Breast epithelium (tissue), 4 donors: ENCODE data around the gene BCL10. TPM values are rescaled to one million over a fixed set of nuclear protein-coding genes. Genes with fewer than 3 reads are reported as not detected.

Source experiments
- DNase-seq, 2 donors: peaks; one replicate each; pipeline ENCODE4 v3.0.0-alpha.2; 2019; ENCODE audit warnings: low spot score in 2 of 2
- H3K27ac ChIP-seq, 2 donors: fragments of 200-600 bp; sonication (generic) in 1 of 2; one replicate each; pipeline ENCODE4 v1.5.1; 2016 to 2019; ENCODE audit warnings: mild to moderate bottlenecking in 1 of 2
- H3K27me3 ChIP-seq, 2 donors: fragments of 200-600 bp; sonication (generic) in 1 of 2; one replicate each; pipeline versions ENCODE4 v1.5.1 to v1.6.0; 2017 to 2019; ENCODE audit warnings: control low read depth in 1 of 2, mild to moderate bottlenecking in 1 of 2
- H3K36me3 ChIP-seq: fragments of 200-600 bp; one replicate; pipeline ENCODE4 v1.5.1; 2019
- H3K4me1 ChIP-seq, 2 donors: fragments of 200-600 bp; sonication (generic); one replicate each; pipeline ENCODE4 v1.5.1; 2016 to 2019; ENCODE audit warnings: control low read depth in 1 of 2
- H3K4me3 ChIP-seq, 3 donors: fragments of 200-600 bp; sonication (generic); 1 replicate in 2 of 3; 2 replicates in 1 of 3; pipeline ENCODE4 v1.5.1; 2016 to 2019; ENCODE audit warnings: mild to moderate bottlenecking in 3 of 3, moderate library complexity in 2 of 3
- H3K9me3 ChIP-seq, 2 donors: fragments of 200-600 bp; sonication (generic) in 1 of 2; one replicate each; pipeline ENCODE4 v1.5.1; 2016 to 2019; ENCODE audit warnings: control low read depth in 1 of 2
- POLR2A ChIP-seq: fragments of 450-650 bp; IDR thresholded peaks from one replicate; pipeline ENCODE4 v1.6.1; 2016; ENCODE audit warnings: antibody characterized with exemption, mild to moderate bottlenecking, moderate library complexity
- POLR2AphosphoS5 ChIP-seq, 3 donors: sonication (generic); formaldehyde crosslinking; IDR thresholded peaks; one replicate each; pipeline ENCODE4 v1.6.1; 2017; ENCODE audit warnings: antibody characterized with exemption in 3 of 3
- intact Hi-C: fragments of 100-400 bp; cut with DNase I; formaldehyde crosslinking; loops from one replicate; pipeline ENCODE4 v1.15.1; 2023; ENCODE audit warnings: low total_unique reads
- total RNA-seq, 3 donors: library from RNA; depleted of rRNA; stranded (reverse); fragments of >200 nt; gene quantifications; one replicate each; pipeline ENCODE4 v1.1.0, GENCODE V29; 2016
- TF ChIP-seq, protein P1 (sequence below), 3 donors: fragments of 450-650 bp; IDR thresholded peaks; one replicate each; pipeline ENCODE4 v1.5.1; 2016 to 2017; ENCODE audit warnings: antibody characterized with exemption in 3 of 3, mild to moderate bottlenecking in 3 of 3, moderate library complexity in 3 of 3

BCL10 gene
- total RNA-seq = 10 to 100 TPM; 16.5 to 23.6 (median 17.7) TPM

DNA sequence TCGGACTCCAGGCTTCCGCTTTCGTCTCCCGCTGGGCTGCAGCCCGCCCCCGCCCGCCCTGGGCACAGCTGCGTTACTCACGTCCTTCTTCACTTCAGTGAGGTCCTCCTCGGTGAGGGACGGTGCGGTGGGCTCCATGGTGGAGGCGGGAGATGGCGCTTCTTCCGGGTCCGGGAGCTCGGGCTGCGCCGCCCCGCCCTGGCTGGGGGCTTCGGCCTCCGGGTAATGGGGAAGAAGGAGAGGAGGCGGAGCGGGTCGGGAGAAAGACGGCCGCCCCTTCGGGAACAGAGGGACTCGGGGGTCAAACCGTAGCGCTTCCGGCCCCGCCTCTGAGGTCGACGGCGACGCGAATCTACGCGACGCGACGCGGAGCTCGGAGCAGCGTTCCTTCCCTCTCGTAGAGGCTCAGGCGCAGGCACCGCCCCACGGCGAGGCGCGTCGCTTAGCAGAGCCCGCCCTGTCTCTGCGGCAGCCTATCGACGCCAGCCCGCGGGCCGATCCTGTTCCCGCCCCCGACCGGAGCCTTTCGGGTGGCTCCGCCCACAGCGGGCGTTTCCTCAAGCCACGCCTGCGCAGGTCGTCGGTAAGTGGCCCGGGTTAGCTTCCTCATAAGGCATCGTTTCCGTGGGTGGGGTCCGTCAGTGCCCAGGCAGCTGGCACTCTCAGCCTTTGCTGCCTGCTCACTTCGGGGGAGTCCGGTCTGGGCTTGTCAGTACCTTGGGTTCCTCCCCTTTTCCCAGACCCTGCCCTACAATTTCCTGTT is at the start of gene BCL10:
BCL10 (minus strand) TSS at position 418 of the 763 bp plus-strand sequence; CDS start at position 138, 280 bp downstream.
- Histone ChIP-seq H3K4me1 (peaks cover 0 to 9% of the 10 kb centered on the region in 2 donors), H3K27me3 (no peaks in the 10 kb centered on the region), H3K4me3 (peak within 1 kb of the TSS; percentile 86 to 90 (median 88)), H3K27ac (peak within 1 kb of the TSS; percentile 97), H3K36me3 (no peaks in the 10 kb centered on the region), H3K9me3 (no peaks in the 10 kb centered on the region)
- intact Hi-C loops = no loop called here
- TF ChIP-seq, protein P1, sequence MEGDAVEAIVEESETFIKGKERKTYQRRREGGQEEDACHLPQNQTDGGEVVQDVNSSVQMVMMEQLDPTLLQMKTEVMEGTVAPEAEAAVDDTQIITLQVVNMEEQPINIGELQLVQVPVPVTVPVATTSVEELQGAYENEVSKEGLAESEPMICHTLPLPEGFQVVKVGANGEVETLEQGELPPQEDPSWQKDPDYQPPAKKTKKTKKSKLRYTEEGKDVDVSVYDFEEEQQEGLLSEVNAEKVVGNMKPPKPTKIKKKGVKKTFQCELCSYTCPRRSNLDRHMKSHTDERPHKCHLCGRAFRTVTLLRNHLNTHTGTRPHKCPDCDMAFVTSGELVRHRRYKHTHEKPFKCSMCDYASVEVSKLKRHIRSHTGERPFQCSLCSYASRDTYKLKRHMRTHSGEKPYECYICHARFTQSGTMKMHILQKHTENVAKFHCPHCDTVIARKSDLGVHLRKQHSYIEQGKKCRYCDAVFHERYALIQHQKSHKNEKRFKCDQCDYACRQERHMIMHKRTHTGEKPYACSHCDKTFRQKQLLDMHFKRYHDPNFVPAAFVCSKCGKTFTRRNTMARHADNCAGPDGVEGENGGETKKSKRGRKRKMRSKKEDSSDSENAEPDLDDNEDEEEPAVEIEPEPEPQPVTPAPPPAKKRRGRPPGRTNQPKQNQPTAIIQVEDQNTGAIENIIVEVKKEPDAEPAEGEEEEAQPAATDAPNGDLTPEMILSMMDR (IDR thresholded peaks at IDR 0.05) = no peak
- TF ChIP-seq POLR2AphosphoS5 (IDR thresholded peaks at IDR 0.05) = peak; percentile 74 to 95 (median 85)
- TF ChIP-seq POLR2A = peak; percentile 76
- peak; percentile 98 for DNase-seq

DNA sequence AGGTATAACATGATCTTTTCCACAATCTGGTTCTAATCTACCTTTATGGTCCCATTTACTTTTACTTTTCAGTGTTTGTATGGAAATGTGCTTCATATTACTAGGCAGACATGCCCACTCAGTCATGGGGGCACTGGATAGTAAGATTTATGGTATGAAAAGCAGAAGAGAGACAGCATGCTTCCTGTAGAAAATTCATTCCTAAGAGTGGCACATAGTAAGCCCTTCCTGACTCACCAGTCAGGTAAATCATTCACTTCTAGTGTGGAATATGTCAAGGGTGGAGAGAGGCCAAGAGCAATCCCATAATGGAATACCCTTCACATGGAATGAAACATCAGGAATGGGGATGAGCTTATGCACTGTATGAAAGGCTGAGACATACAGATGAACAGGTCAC is 49.5 kb upstream of the BCL10 start:
- no peaks in the 10 kb centered on the region for H3K4me1 ChIP-seq
- H3K9me3 ChIP-seq = no peaks in the 10 kb centered on the region
- no peaks in the 10 kb centered on the region for H3K27me3 ChIP-seq
- intact Hi-C loops = no loop called here
- no peak for DNase-seq
- H3K27ac ChIP-seq = no peak overlapping the region
- TF ChIP-seq POLR2AphosphoS5 (IDR thresholded peaks at IDR 0.05) (no peak), POLR2A (no peak)
- TF ChIP-seq, protein P1 (IDR thresholded peaks at IDR 0.05) = no peak
- no peaks in the 10 kb centered on the region for H3K36me3 ChIP-seq
- H3K4me3 ChIP-seq = no peak overlapping the region

DNA sequence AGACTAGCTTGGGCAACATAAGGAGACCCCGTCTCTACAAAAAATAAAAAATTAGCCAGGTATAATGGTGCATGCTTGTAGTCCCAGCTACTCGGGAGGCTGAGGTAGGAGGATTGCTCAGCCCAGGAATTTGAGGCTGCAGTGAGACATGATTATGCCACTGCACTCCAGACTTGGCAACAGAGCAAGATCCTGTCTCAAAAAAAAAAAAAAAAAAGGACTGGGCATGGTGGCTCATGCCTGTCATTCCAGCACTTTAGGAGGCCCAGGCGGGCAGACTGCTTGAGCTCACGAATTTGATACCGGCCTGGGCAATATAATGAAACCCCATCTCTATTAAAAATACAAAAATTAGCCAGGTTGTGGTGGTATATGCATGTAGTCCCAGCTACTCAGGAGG is 47.3 kb upstream of the BCL10 start:
- no peaks in the 10 kb centered on the region for H3K4me1 ChIP-seq
- DNase-seq = no peak
- H3K36me3 ChIP-seq = no peaks in the 10 kb centered on the region
- TF ChIP-seq, protein P1 (IDR thresholded peaks at IDR 0.05) = no peak
- TF ChIP-seq POLR2AphosphoS5 (IDR thresholded peaks at IDR 0.05) = no peak
- TF ChIP-seq POLR2A = no peak
- H3K9me3 ChIP-seq = no peaks in the 10 kb centered on the region
- no peak overlapping the region for H3K27ac ChIP-seq
- H3K4me3 ChIP-seq = no peak overlapping the region
- intact Hi-C loops = no loop called here
- no peaks in the 10 kb centered on the region for H3K27me3 ChIP-seq

DNA sequence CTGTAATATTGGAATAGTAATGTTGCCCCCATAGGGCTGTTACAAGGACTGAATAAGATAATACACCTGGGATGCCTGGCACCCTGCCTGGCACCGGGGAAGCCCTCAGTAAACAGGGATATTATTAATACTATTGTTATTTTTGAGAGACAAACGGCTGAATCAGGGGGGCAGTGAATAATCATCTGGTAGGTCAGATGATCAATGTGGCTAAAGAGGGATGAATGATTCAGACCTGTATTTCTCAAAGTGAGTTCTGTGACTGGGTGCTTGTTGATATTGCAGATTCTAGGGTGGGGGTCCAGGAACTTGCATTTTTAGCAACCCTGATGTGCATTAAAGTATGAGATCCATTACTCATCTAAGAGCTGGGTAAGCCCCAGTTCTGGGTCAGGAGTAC is 46.2 kb upstream of the BCL10 start:
- no peak overlapping the region for H3K27ac ChIP-seq
- DNase-seq = no peak
- no peaks in the 10 kb centered on the region for H3K4me1 ChIP-seq
- H3K4me3 ChIP-seq = no peak overlapping the region
- H3K9me3 ChIP-seq = no peaks in the 10 kb centered on the region
- no peaks in the 10 kb centered on the region for H3K36me3 ChIP-seq
- intact Hi-C loops = no loop called here
- no peaks in the 10 kb centered on the region for H3K27me3 ChIP-seq
- TF ChIP-seq, protein P1 (IDR thresholded peaks at IDR 0.05) = no peak
- TF ChIP-seq POLR2AphosphoS5 (IDR thresholded peaks at IDR 0.05) (no peak), POLR2A (no peak)

DNA sequence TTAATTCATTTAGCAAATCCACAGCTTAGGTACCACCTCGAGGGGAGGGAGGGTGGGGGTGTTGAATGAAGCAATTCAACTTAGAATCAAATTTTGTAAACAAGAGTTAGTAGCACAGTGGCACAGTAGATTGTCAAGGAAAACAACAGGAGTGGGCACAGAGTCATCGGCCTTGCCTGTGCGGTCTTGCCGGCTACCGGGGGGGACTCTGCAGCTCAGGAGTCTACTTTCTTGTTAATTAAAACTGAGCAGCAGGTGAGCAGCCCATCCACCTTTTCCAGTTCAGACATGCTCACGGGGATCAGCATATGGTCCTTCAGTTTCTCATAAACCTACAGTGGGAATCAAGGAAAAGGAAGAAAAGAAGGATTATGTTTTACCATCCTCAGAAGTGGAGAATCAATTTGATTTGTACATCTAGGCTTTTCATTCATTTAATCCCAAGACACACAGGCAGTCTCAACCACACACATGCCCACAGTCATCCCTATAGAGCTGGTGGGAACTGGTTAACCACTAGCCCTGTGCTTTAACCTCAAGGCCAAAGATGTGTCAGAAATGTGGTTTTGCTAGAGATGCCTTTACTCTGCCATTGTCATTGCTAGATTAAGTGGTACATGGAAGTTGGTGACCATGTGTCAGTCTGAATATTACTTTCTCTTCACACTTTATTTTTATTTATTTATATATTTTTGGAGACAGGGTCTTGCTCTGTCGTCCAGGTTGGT is 45.0 kb upstream of the BCL10 start:
- no peaks in the 10 kb centered on the region for H3K4me1 ChIP-seq
- no peak overlapping the region for H3K4me3 ChIP-seq
- TF ChIP-seq POLR2AphosphoS5 (IDR thresholded peaks at IDR 0.05) = no peak
- TF ChIP-seq, protein P1 (IDR thresholded peaks at IDR 0.05) = no peak
- no peak for TF ChIP-seq POLR2A
- H3K9me3 ChIP-seq = no peaks in the 10 kb centered on the region
- H3K27ac ChIP-seq = no peak overlapping the region
- H3K36me3 ChIP-seq = no peaks in the 10 kb centered on the region
- intact Hi-C loops = no loop called here
- no peak for DNase-seq
- no peaks in the 10 kb centered on the region for H3K27me3 ChIP-seq
